BLaER1 treated with 17β-estradiol and CSF1 and Interleukin-3, amounts not matched to agents 10 nM and 100 nM (cell line): Measurements from ENCODE around the gene GREM2.

Experiments
- H3K27ac ChIP-seq, 11 experiments: shearing (Covaris generic); formaldehyde crosslinking; 2 replicates each; pipeline ENCODE4 v1.8.1; 2022
- H3K27me3 ChIP-seq, 11 experiments: shearing (Covaris generic); formaldehyde crosslinking; 2 replicates each; pipeline ENCODE4 v1.8.1; 2022
- H3K36me3 ChIP-seq, 11 experiments: shearing (Covaris generic); formaldehyde crosslinking; 2 replicates each; pipeline ENCODE4 v1.8.1; 2022
- H3K4me1 ChIP-seq, 10 experiments: shearing (Covaris generic); formaldehyde crosslinking; 2 replicates each; pipeline ENCODE4 v1.8.1; 2022
- H3K4me2 ChIP-seq, 11 experiments: shearing (Covaris generic); formaldehyde crosslinking; 2 replicates each; pipeline ENCODE4 v1.8.1; 2022
- H3K4me3 ChIP-seq, 10 experiments: shearing (Covaris generic); formaldehyde crosslinking; 2 replicates each; pipeline ENCODE4 v1.8.1; 2022
- H3K9ac ChIP-seq, 11 experiments: shearing (Covaris generic); formaldehyde crosslinking; 2 replicates each; pipeline ENCODE4 v1.8.1; 2022
- H3K9me3 ChIP-seq, 11 experiments: shearing (Covaris generic); formaldehyde crosslinking; replicated peaks in 1 of 11; 2 replicates each; pipeline ENCODE4 v1.8.1; 2022
- H4K20me1 ChIP-seq, 11 experiments: shearing (Covaris generic); formaldehyde crosslinking; 2 replicates each; pipeline ENCODE4 v1.8.1; 2022
- Cebpa-rat ChIP-seq, 11 experiments: shearing (Covaris generic); IDR thresholded peaks; 2 replicates each; pipeline ENCODE4 v1.8.1; 2022

Gene GREM2

DNA sequence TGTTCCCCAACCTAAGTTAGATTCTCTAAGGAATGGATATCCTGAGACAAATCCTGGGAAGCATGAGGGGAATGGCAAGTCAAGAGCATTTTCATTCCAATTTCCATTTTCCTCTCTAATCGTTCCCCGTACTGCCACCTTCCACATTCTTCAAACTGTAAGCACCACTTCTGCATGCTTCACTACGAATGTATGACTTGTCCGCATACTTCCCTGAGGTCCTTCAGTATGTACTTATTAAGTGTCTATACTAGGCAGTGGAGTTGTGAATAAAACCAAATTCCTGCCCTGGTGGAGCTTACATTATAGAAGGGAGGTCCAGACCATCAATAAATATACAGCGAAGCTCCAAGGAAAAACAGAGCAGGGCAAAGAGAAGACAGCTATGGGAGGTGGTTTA lies 154.8 kb downstream of the GREM2 start:
- TF ChIP-seq Cebpa-rat (IDR thresholded peaks at IDR 0.05), result no peak
- H4K20me1 ChIP-seq, result no peaks in the 10 kb centered on the region
- peaks cover 0 to 19% (median 9%) of the 10 kb centered on the region in 10 experiments; a peak in 14 of 20 replicates for H3K4me1 ChIP-seq
- no peak overlapping the region for H3K27ac ChIP-seq
- H3K9me3 ChIP-seq, result peaks cover 0 to 16% (median 5%) of the 10 kb centered on the region in 11 experiments; a peak in 6 of 22 replicates
- H3K27me3 ChIP-seq, result no peaks in the 10 kb centered on the region
- H3K9ac ChIP-seq, result no peak overlapping the region
- no peak overlapping the region for H3K4me3 ChIP-seq
- H3K36me3 ChIP-seq, result no peaks in the 10 kb centered on the region
- no peak overlapping the region for H3K4me2 ChIP-seq

DNA sequence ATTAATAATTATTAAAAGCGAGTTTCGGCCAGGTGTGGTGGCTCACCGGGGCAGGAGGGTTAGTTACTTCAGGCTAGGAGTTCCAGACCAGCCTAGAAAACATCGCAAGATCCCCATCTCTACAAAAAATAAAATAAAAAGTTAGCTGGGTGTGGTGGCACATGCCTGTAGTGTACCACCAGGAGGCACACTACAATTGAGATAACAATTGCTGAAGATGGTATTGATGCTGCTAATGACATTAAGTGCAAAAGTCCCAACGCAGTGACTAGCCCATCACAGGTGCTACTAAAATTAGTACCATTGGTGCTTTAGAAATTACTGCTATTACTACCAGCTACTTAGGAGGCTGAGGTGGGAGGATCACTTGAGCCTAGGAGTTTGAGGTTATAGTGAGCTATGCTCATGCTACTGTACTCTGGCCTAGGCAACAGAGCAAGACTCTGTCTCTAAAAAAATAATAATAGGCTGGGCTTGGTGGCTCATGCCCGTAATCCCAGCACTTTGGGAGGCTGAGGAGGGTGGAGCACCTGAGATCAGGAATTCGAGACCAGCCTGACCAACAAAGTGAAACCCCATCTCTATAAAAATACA lies 156.6 kb downstream of the GREM2 start:
- no peaks in the 10 kb centered on the region for H3K36me3 ChIP-seq
- peaks cover 0 to 7% (median 0%) of the 10 kb centered on the region in 10 experiments; a peak in 6 of 20 replicates for H3K4me1 ChIP-seq
- H4K20me1 ChIP-seq, result no peaks in the 10 kb centered on the region
- H3K27me3 ChIP-seq, result no peaks in the 10 kb centered on the region
- no peak overlapping the region for H3K27ac ChIP-seq
- peak overlapping the region in 1 of 11 experiments; percentile 26; a peak in 1 of 22 replicates for H3K4me2 ChIP-seq
- peaks cover 0 to 16% (median 5%) of the 10 kb centered on the region in 11 experiments; a peak in 6 of 22 replicates for H3K9me3 ChIP-seq
- no peak overlapping the region for H3K4me3 ChIP-seq
- no peak for TF ChIP-seq Cebpa-rat (IDR thresholded peaks at IDR 0.05)
- no peak overlapping the region for H3K9ac ChIP-seq

DNA sequence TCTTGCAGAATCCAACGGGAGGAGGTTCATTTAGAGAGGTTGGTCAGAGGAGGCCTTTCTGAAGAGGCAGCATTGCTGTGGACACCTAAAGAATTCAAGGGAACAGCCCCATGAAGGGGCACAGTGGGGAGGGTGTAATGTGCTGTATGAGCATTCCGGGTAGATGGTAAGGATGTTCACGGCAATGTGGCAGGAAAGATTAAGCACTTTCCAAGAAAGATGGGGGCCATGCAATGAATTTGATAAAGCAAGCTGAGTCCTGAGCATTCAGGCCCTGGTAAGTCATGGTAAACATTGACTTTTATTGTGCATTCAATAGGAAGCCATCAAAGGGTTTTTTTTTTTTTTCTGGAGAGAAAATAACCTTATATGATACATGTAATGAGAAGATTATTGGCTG lies 166.6 kb downstream of the GREM2 start:
- no peak for TF ChIP-seq Cebpa-rat (IDR thresholded peaks at IDR 0.05)

DNA sequence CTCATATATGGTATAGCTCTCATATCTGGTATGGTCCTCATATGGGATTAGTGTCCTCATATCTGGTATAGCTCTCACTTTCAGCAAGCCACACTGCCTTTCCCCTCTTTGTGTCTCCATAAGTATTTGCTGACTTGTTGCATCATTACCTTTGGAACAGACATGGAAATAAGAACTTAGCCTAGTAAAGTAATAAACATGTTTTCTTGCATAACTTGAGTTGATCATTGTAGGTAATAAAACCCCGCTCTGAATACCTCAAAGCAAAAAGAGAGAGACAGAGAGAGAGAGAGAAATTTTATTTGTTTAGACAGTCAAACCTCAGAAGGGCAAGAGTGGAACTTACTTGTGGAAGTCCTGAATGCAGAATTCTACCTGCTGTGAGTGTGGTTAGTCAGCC lies 170.3 kb downstream of the GREM2 start:
- no peak overlapping the region for H3K27ac ChIP-seq
- no peaks in the 10 kb centered on the region for H4K20me1 ChIP-seq
- no peak overlapping the region for H3K4me2 ChIP-seq
- no peaks in the 10 kb centered on the region for H3K4me1 ChIP-seq
- H3K4me3 ChIP-seq, result no peak overlapping the region
- H3K27me3 ChIP-seq, result no peaks in the 10 kb centered on the region
- no peak overlapping the region for H3K9ac ChIP-seq
- no peaks in the 10 kb centered on the region for H3K36me3 ChIP-seq
- H3K9me3 ChIP-seq, result no peaks in the 10 kb centered on the region
- TF ChIP-seq Cebpa-rat (IDR thresholded peaks at IDR 0.05), result no peak

More for the DNA sequence above, 166.6 kb downstream of the GREM2 start:
- Histone ChIP-seq H3K9me3 (no peaks in the 10 kb centered on the region; a peak in 1 of 22 replicates), H3K4me3 (no peak overlapping the region), H4K20me1 (no peaks in the 10 kb centered on the region), H3K9ac (no peak overlapping the region), H3K36me3 (no peaks in the 10 kb centered on the region), H3K4me1 (no peaks in the 10 kb centered on the region), H3K27ac (no peak overlapping the region), H3K4me2 (no peak overlapping the region), H3K27me3 (no peaks in the 10 kb centered on the region)
